ENCODE data around the gene GRIK5.
"Not testable (repeated sequence)": the region's sequence is repeated elsewhere in the genome, so short reads cannot be mapped to it uniquely, and the experiment has no call there.

Gene GRIK5

GRCh38 chr19:42108527-42109389 is 38.8 kb upstream of the GRIK5 start:
- H3K27ac ChIP-seq (ENCODE audit: low read depth, low read length) = peak overlapping the region; percentile 90
- peak overlapping the region; percentile 84 for H3K4me2 ChIP-seq (ENCODE audit: low read length)
- peaks cover 35% of the 10 kb centered on the region for H3F3A ChIP-seq (ENCODE audit: control insufficient read depth, insufficient read depth)
- peaks cover 59% of the 10 kb centered on the region for H3K4me1 ChIP-seq (ENCODE audit: control insufficient read depth, low read length)
- peak overlapping the region; percentile 63 for H3K4me3 ChIP-seq (ENCODE audit: low read length)
- H4K20me1 ChIP-seq (ENCODE audit: control insufficient read depth, insufficient read depth, low read depth, low read length) = no peaks in the 10 kb centered on the region
- H3K79me2 ChIP-seq (ENCODE audit: control insufficient read depth, low read length) = peaks cover 66% of the 10 kb centered on the region
- no peaks in the 10 kb centered on the region for H3K27me3 ChIP-seq (ENCODE audit: control insufficient read depth, low read length)
- peaks cover 91% of the 10 kb centered on the region for H3K36me3 ChIP-seq (ENCODE audit: control insufficient read depth, low read length)
- no peak for TF ChIP-seq EZH2phosphoT487 (IDR thresholded peaks at IDR 0.05; ENCODE audit: borderline replicate concordance, low read length)
- peak; percentile 100 for TF ChIP-seq CTCF (IDR thresholded peaks at IDR 0.05; ENCODE audit: low read depth, low read length, poor library complexity, severe bottlenecking)
- H3K9me2 ChIP-seq (replicated peaks; ENCODE audit: control insufficient read depth, low read length) = no peaks in the 10 kb centered on the region
- H3K9me3 ChIP-seq (ENCODE audit: control insufficient read depth, insufficient read depth, low read length) = no peaks in the 10 kb centered on the region

- no peak overlapping the region for H3K4me2 ChIP-seq (ENCODE audit: low read length)
- peaks cover 17% of the 10 kb centered on the region for H3F3A ChIP-seq (ENCODE audit: control insufficient read depth, insufficient read depth)
- H3K4me3 ChIP-seq (ENCODE audit: low read length) = no peak overlapping the region
- H4K20me1 ChIP-seq (ENCODE audit: control insufficient read depth, insufficient read depth, low read depth, low read length) = no peaks in the 10 kb centered on the region
- peaks cover 25% of the 10 kb centered on the region for H3K4me1 ChIP-seq (ENCODE audit: control insufficient read depth, low read length)
- no peaks in the 10 kb centered on the region for H3K9me3 ChIP-seq (ENCODE audit: control insufficient read depth, insufficient read depth, low read length)
- peaks cover 84% of the 10 kb centered on the region for H3K36me3 ChIP-seq (ENCODE audit: control insufficient read depth, low read length)
- H3K79me2 ChIP-seq (ENCODE audit: control insufficient read depth, low read length) = peaks cover 45% of the 10 kb centered on the region
- no peak for TF ChIP-seq CTCF (IDR thresholded peaks at IDR 0.05; ENCODE audit: low read depth, low read length, poor library complexity, severe bottlenecking)
- no peak for TF ChIP-seq EZH2phosphoT487 (IDR thresholded peaks at IDR 0.05; ENCODE audit: borderline replicate concordance, low read length)
- H3K9me2 ChIP-seq (replicated peaks; ENCODE audit: control insufficient read depth, low read length) = no peaks in the 10 kb centered on the region
- H3K27me3 ChIP-seq (ENCODE audit: control insufficient read depth, low read length) = no peaks in the 10 kb centered on the region
- no peak overlapping the region for H3K27ac ChIP-seq (ENCODE audit: low read depth, low read length)
Measured at GRCh38 chr19:42105368-42105767, 35.4 kb upstream of the GRIK5 start.

- Histone ChIP-seq H3K9me2 (replicated peaks; ENCODE audit: control insufficient read depth, low read length) (no peaks in the 10 kb centered on the region), H3K9me3 (ENCODE audit: control insufficient read depth, insufficient read depth, low read length) (no peaks in the 10 kb centered on the region), H3K27me3 (ENCODE audit: control insufficient read depth, low read length) (no peaks in the 10 kb centered on the region), H3K36me3 (ENCODE audit: control insufficient read depth, low read length) (peaks cover 85% of the 10 kb centered on the region), H3K27ac (ENCODE audit: low read depth, low read length) (no peak overlapping the region), H3K4me3 (ENCODE audit: low read length) (no peak overlapping the region), H3K79me2 (ENCODE audit: control insufficient read depth, low read length) (peaks cover 36% of the 10 kb centered on the region), H3F3A (ENCODE audit: control insufficient read depth, insufficient read depth) (0 out of 2 replicates have a peak, but pooled peaks cover 2% of the 10 kb centered on the region), H3K4me1 (ENCODE audit: control insufficient read depth, low read length) (peaks cover under 1% of the 10 kb centered on the region; the same call in 1 of the 2 replicates), H3K4me2 (ENCODE audit: low read length) (no peak overlapping the region), H4K20me1 (ENCODE audit: control insufficient read depth, insufficient read depth, low read depth, low read length) (no peaks in the 10 kb centered on the region)
- TF ChIP-seq CTCF (IDR thresholded peaks at IDR 0.05; ENCODE audit: low read depth, low read length, poor library complexity, severe bottlenecking) = no peak
- no peak for TF ChIP-seq EZH2phosphoT487 (IDR thresholded peaks at IDR 0.05; ENCODE audit: borderline replicate concordance, low read length)
Measured at GRCh38 chr19:42102877-42103276, 32.9 kb upstream of the GRIK5 start.

GRCh38 chr19:42100241-42100640 is 30.2 kb upstream of the GRIK5 start:
- not testable (repeated sequence) for H3K9me3 ChIP-seq (ENCODE audit: control insufficient read depth, insufficient read depth, low read length); H3K9me2 ChIP-seq (replicated peaks; ENCODE audit: control insufficient read depth, low read length); H4K20me1 ChIP-seq (ENCODE audit: control insufficient read depth, insufficient read depth, low read depth, low read length); H3K27ac ChIP-seq (ENCODE audit: low read depth, low read length); H3K4me2 ChIP-seq (ENCODE audit: low read length); H3K4me3 ChIP-seq (ENCODE audit: low read length); H3K4me1 ChIP-seq (ENCODE audit: control insufficient read depth, low read length); H3K27me3 ChIP-seq (ENCODE audit: control insufficient read depth, low read length); H3F3A ChIP-seq (ENCODE audit: control insufficient read depth, insufficient read depth)
- H3K79me2 ChIP-seq (ENCODE audit: control insufficient read depth, low read length) = peaks cover 20% of the 10 kb centered on the region
- H3K36me3 ChIP-seq (ENCODE audit: control insufficient read depth, low read length) = peaks cover 86% of the 10 kb centered on the region

All from DOHH2 (cell line).